ENCODE data around the gene PPP4C. TPM values are rescaled to one million over a fixed set of nuclear protein-coding genes. Genes with fewer than 3 reads are reported as not detected.

The PPP4C gene
- total and polyA plus RNA-seq, 11 donors = 29.9 to 89.0 (median 43.5) TPM

- ATAC-seq (no peak), DNase-seq (peak in 2 of 5 donors; percentile 49 to 66)
- intact Hi-C loops (cut with DNase I) = loop anchor here in 6 of 10 donors (2.0 to 10.0 kb wide), 6 partner anchors 28 to 320 kb away; partner anchors contain the start of genes ZNF771 (in 2 of the 6), CD2BP2 (in 1 of the 6), MAPK3 (in 1 of the 6) and TLCD3B (in 1 of the 6)
- Histone ChIP-seq H3K27me3 (no peaks in the 10 kb centered on the region), H3K4me1 (peaks cover 4 to 62% (median 42%) of the 10 kb centered on the region in 12 donors), H3K36me3 (peaks cover 0 to 25% (median 14%) of the 10 kb centered on the region in 9 donors), H3K27ac (peak overlapping the region; percentile 82 to 98 (median 94)), H3K9me3 (peaks cover 0 to 31% (median 12%) of the 10 kb centered on the region in 12 donors), H3K4me3 (peak overlapping the region; percentile 28 to 96 (median 77))
- 68 to 83% (median 77%) methylated on average over 9 to 11 of the region's 11 CpGs for WGBS, 4 donors
- TF ChIP-seq POLR2A (IDR thresholded peaks at IDR 0.05) = no peak
- TF ChIP-seq, protein P1, sequence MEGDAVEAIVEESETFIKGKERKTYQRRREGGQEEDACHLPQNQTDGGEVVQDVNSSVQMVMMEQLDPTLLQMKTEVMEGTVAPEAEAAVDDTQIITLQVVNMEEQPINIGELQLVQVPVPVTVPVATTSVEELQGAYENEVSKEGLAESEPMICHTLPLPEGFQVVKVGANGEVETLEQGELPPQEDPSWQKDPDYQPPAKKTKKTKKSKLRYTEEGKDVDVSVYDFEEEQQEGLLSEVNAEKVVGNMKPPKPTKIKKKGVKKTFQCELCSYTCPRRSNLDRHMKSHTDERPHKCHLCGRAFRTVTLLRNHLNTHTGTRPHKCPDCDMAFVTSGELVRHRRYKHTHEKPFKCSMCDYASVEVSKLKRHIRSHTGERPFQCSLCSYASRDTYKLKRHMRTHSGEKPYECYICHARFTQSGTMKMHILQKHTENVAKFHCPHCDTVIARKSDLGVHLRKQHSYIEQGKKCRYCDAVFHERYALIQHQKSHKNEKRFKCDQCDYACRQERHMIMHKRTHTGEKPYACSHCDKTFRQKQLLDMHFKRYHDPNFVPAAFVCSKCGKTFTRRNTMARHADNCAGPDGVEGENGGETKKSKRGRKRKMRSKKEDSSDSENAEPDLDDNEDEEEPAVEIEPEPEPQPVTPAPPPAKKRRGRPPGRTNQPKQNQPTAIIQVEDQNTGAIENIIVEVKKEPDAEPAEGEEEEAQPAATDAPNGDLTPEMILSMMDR (IDR thresholded peaks at IDR 0.05) = no peak
Measured at GRCh38 chr16:30094541-30095165, 18.9 kb downstream of the PPP4C start.

GRCh38 chr16:30095166-30096078 is 19.6 kb downstream of the PPP4C start:
- intact Hi-C loops (cut with DNase I) = loop anchor here in 5 of 10 donors (1.0 to 10.0 kb wide), 6 partner anchors 27 to 319 kb away; partner anchors contain the start of genes MAPK3 (in 2 of the 5), CD2BP2 (in 1 of the 5), TLCD3B (in 1 of the 5) and ZNF771 (in 1 of the 5)
- peak overlapping the region; percentile 82 to 98 (median 94) for H3K27ac ChIP-seq
- DNase-seq (peak in 3 of 5 donors; percentile 37 to 64 (median 45)), ATAC-seq (no peak)
- TF ChIP-seq, protein P1 (IDR thresholded peaks at IDR 0.05) = no peak
- no peak for TF ChIP-seq POLR2A (IDR thresholded peaks at IDR 0.05)
- peaks cover 0 to 31% (median 12%) of the 10 kb centered on the region in 12 donors for H3K9me3 ChIP-seq
- peaks cover 0 to 25% (median 14%) of the 10 kb centered on the region in 9 donors for H3K36me3 ChIP-seq
- H3K4me3 ChIP-seq = peak overlapping the region; percentile 28 to 96 (median 77)
- H3K4me1 ChIP-seq = peaks cover 4 to 54% (median 41%) of the 10 kb centered on the region in 12 donors
- 4 to 21% (median 15%) methylated on average over 12 to 47 of the region's 47 CpGs for WGBS, 4 donors
- no peaks in the 10 kb centered on the region for H3K27me3 ChIP-seq

DNA sequence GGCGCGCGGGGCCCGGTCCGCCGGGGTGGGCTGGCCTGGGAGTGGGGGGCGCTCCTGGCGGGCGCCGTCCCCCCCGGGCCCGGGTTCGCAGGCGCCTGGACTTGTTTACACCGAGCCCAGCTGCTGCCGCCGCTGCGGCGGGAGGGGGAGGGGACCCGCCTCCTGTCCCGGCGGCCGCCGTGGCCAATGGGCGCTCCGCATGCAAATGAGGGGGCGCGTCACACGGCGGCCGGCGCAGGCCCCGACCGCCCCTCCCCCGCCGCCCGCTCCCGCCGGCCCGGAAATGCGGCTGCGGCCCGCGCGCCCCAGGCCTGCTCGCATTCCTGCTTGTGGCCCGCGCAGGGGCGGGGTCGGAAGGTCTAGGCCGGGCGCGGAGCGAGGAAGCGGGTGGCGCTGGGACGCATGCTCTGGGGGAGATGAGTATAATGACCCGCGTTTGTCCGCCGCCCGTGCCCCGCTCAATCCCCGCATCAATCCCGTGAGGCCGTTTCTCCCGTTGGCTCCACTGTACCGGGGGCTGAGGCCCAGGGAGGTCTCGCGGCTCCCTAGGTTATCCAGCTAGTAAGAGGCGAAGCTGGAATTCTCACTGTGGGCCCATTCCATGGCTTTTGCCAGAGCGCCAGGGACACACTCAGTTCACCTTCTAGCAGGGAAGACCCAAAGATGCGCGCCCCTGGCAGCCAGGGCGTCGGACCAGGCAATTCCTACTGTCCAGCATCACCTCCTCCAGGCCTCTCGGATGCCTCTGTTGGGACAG is 20.5 kb downstream of the PPP4C start, which contains the start of gene YPEL3:
YPEL3 (minus strand) TSS at position 109 of the 757 bp plus-strand sequence. CDS start 731 bp downstream, outside the sequence.
- intact Hi-C loops (cut with DNase I) = loop anchor here in 4 of 10 donors (1.0 to 10.0 kb wide), 5 partner anchors 27 to 319 kb away; partner anchors contain the start of genes CD2BP2 (in 1 of the 4), MAPK3 (in 1 of the 4), TLCD3B (in 1 of the 4) and ZNF771 (in 1 of the 4)
- peaks cover 0 to 31% (median 12%) of the 10 kb centered on the region in 12 donors for H3K9me3 ChIP-seq
- peak within 1 kb of the TSS; percentile 28 to 96 (median 77) for H3K4me3 ChIP-seq
- 9 to 21% (median 12%) methylated on average over 31 to 77 of the region's 77 CpGs for whole genome bisulfite sequencing, 4 donors
- H3K4me1 ChIP-seq = peaks cover 4 to 46% (median 34%) of the 10 kb centered on the region in 12 donors
- H3K27ac ChIP-seq = peak within 1 kb of the TSS; percentile 82 to 98 (median 94)
- ATAC-seq = peak; percentile 62 to 79 (median 75)
- H3K36me3 ChIP-seq = peaks cover 0 to 25% (median 14%) of the 10 kb centered on the region in 9 donors
- DNase-seq = peak; percentile 94 to 98 (median 96)
- H3K27me3 ChIP-seq = no peaks in the 10 kb centered on the region
- TF ChIP-seq, protein P1 (IDR thresholded peaks at IDR 0.05) = no peak
- peak; percentile 71 to 84 for TF ChIP-seq POLR2A (IDR thresholded peaks at IDR 0.05)
